CD14-positive monocyte (primary cell): ENCODE results near the gene TNPO3. TPM values are rescaled to one million over a fixed set of nuclear protein-coding genes. Genes with fewer than 3 reads are reported as not detected.

Experiments
- DNase-seq, 3 donors: peaks; one replicate each; pipeline ENCODE4 v3.0.0-alpha.2; 2011 to 2022
- H2AFZ ChIP-seq: 2 replicates; pipeline ENCODE4 v1.6.0; 2012; ENCODE audit warnings: mild to moderate bottlenecking, low read depth, low read length, inconsistent platforms; ENCODE audit not compliant: insufficient read depth, poor library complexity, severe bottlenecking
- H3K27ac ChIP-seq, 2 donors: 1 replicate in 1 of 2; 2 replicates in 1 of 2; pipeline ENCODE4 v1.5.1; 2012 to 2013; ENCODE audit warnings: low read length in 2 of 2, control low read depth in 1 of 2, inconsistent platforms in 1 of 2, low read depth in 1 of 2, mild to moderate bottlenecking in 1 of 2
- H3K27me3 ChIP-seq, 2 donors: one replicate each; pipeline versions ENCODE4 v1.6.0 to v1.6.1; 2011 to 2013; ENCODE audit warnings: low read length in 2 of 2; ENCODE audit not compliant: control insufficient read depth in 2 of 2, insufficient read depth in 2 of 2
- H3K36me3 ChIP-seq, 2 donors: replicated peaks in 1 of 2; 1 replicate in 1 of 2; 2 replicates in 1 of 2; pipeline versions ENCODE4 v1.5.1 to v1.6.1; 2012 to 2013; ENCODE audit warnings: low read length in 2 of 2, control low read depth in 1 of 2, inconsistent platforms in 1 of 2, mild to moderate bottlenecking in 1 of 2; ENCODE audit not compliant: insufficient read depth in 2 of 2, control insufficient read depth in 1 of 2
- H3K4me1 ChIP-seq, 2 donors: 1 replicate in 1 of 2; 2 replicates in 1 of 2; pipeline versions ENCODE4 v1.5.1 to v1.6.1; 2012 to 2013; ENCODE audit warnings: low read length in 2 of 2, control low read depth in 1 of 2, inconsistent platforms in 1 of 2, mild to moderate bottlenecking in 1 of 2, moderate library complexity in 1 of 2; ENCODE audit not compliant: insufficient read depth in 2 of 2, control insufficient read depth in 1 of 2
- H3K4me2 ChIP-seq: replicated peaks from 2 replicates; pipeline ENCODE3; 2012; ENCODE audit warnings: low read length, moderate library complexity, mild to moderate bottlenecking; ENCODE audit not compliant: poor library complexity, severe bottlenecking; ENCODE audit errors: extremely low read depth
- H3K4me3 ChIP-seq, 3 experiments: fragments of 200-600 bp in 1 of 3; sonication (generic) in 1 of 3; replicated peaks in 1 of 3; 1 replicate in 2 of 3; 2 replicates in 1 of 3; pipeline ENCODE4 v1.5.1; 2011 to 2013; ENCODE audit warnings: low read length in 3 of 3, mild to moderate bottlenecking in 3 of 3, control low read depth in 2 of 3, low read depth in 2 of 3, inconsistent platforms in 1 of 3, moderate library complexity in 1 of 3
- H3K79me2 ChIP-seq: 2 replicates; pipeline ENCODE4 v1.6.0; 2012; ENCODE audit warnings: mild to moderate bottlenecking, control low read depth, inconsistent platforms, low read length, moderate library complexity; ENCODE audit not compliant: insufficient read depth
- H3K9ac ChIP-seq: 2 replicates; pipeline ENCODE4 v1.6.0; 2017; ENCODE audit warnings: low read length, mild to moderate bottlenecking; ENCODE audit not compliant: insufficient read depth, poor library complexity, severe bottlenecking
- H3K9me3 ChIP-seq, 2 donors: replicated peaks in 1 of 2; 1 replicate in 1 of 2; 2 replicates in 1 of 2; pipeline versions ENCODE4 v1.5.1 to v1.6.1; 2012 to 2013; ENCODE audit warnings: low read length in 2 of 2, control low read depth in 1 of 2; ENCODE audit not compliant: control insufficient read depth in 1 of 2, insufficient read depth in 1 of 2
- H4K20me1 ChIP-seq: 2 replicates; pipeline ENCODE4 v1.6.0; 2012; ENCODE audit warnings: mild to moderate bottlenecking, low read length, control low read depth, moderate library complexity; ENCODE audit not compliant: insufficient read depth
- H3K27ac Mint-ChIP-seq, 7 donors: one replicate each; pipeline ENCODE4 v1.8.0; 2020; ENCODE audit warnings: mild to moderate bottlenecking in 7 of 7, mixed read lengths in 7 of 7, moderate library complexity in 6 of 7, inconsistent platforms in 2 of 7
- H3K27me3 Mint-ChIP-seq, 3 donors: one replicate each; pipeline ENCODE4 v1.8.0; 2021 to 2022; ENCODE audit warnings: low read depth in 3 of 3, mild to moderate bottlenecking in 3 of 3, mixed read lengths in 3 of 3, moderate library complexity in 3 of 3, inconsistent platforms in 1 of 3
- H3K36me3 Mint-ChIP-seq, 2 donors: one replicate each; pipeline ENCODE4 v1.8.0; 2020; ENCODE audit warnings: mixed read lengths in 2 of 2, inconsistent platforms in 1 of 2, mild to moderate bottlenecking in 1 of 2
- H3K4me1 Mint-ChIP-seq: one replicate; pipeline ENCODE4 v1.8.0; 2020; ENCODE audit warnings: mild to moderate bottlenecking, mixed read lengths
- H3K4me3 Mint-ChIP-seq, 2 donors: one replicate each; pipeline ENCODE4 v1.8.0; 2020; ENCODE audit warnings: mild to moderate bottlenecking in 2 of 2, mixed read lengths in 2 of 2, moderate library complexity in 1 of 2
- H3K9me3 Mint-ChIP-seq, 7 donors: one replicate each; pipeline ENCODE4 v1.8.0; 2020 to 2022; ENCODE audit warnings: mixed read lengths in 7 of 7, mild to moderate bottlenecking in 6 of 7, moderate library complexity in 6 of 7, inconsistent platforms in 2 of 7
- CTCF ChIP-seq: fragments of 200-600 bp; IDR thresholded peaks from one replicate; pipeline ENCODE4 v1.8.0; 2022; ENCODE audit warnings: antibody characterized with exemption, mild to moderate bottlenecking
- WGBS: methylation state at CpG from one replicate; pipeline ENCODE4 v1.1.5; 2013; ENCODE audit warnings: missing lambda C conversion rate; ENCODE audit not compliant: insufficient coverage; 5-methylcytosine and 5-hydroxymethylcytosine counted together
- intact Hi-C, 2 donors: fragments of 100-400 bp; cut with micrococcal nuclease; formaldehyde crosslinking; loops; one replicate each; pipeline versions ENCODE4 v1.15.0 to v1.15.1; 2023
- polyA plus RNA-seq, 3 donors: library from polyadenylated mRNA; depleted of rRNA in 1 of 3; unstranded in 2 of 3; stranded (reverse) in 1 of 3; fragments of 300-500 nt in 2 of 3; fragments of >200 nt in 1 of 3; fragmentation: Illumina TruSeq in 2 of 3; gene quantifications; 1 replicate in 2 of 3; 2 replicates in 1 of 3; pipeline ENCODE4 v1.2.3, GENCODE V29; 2012 to 2021

Gene TNPO3
- polyA plus RNA-seq, 3 donors: 17.0 to 23.8 (median 19.7) TPM

GRCh38 chr7:128954150-128954549 is 100.8 kb downstream of the TNPO3 start:
- intact Hi-C loops: no loop called here
- Mint-ChIP-seq H3K27me3 (peaks cover 0 to 1% (median 0%) of the 10 kb centered on the region in 3 donors), H3K4me1 (peaks cover 35% of the 10 kb centered on the region), H3K9me3 (no peaks in the 10 kb centered on the region), H3K4me3 (no peak overlapping the region), H3K27ac (peak overlapping the region in 2 of 7 donors; percentile 33 to 41), H3K36me3 (peaks cover 86 to 90% of the 10 kb centered on the region in 2 donors)
- no peak for TF ChIP-seq CTCF
- Histone ChIP-seq H3K36me3 (peaks cover 68 to 96% of the 10 kb centered on the region in 2 donors), H3K4me3 (no peak overlapping the region), H3K9ac (no peak overlapping the region), H3K4me1 (peaks cover 8 to 9% of the 10 kb centered on the region in 2 donors), H4K20me1 (peaks cover 40% of the 10 kb centered on the region), H3K27ac (peak overlapping the region in 1 of 2 donors; percentile 0), H3K9me3 (no peaks in the 10 kb centered on the region), H3K79me2 (peaks cover 15% of the 10 kb centered on the region), H2AFZ (no peak overlapping the region), H3K27me3 (no peaks in the 10 kb centered on the region), H3K4me2 (no peak overlapping the region)
- WGBS: no CpG with 5 or more reads among the region's 2 CpGs
- DNase-seq: no peak

- DNase-seq: no peak
- Mint-ChIP-seq H3K9me3 (no peaks in the 10 kb centered on the region), H3K4me3 (no peak overlapping the region), H3K4me1 (peaks cover 55% of the 10 kb centered on the region), H3K36me3 (peaks cover 83 to 91% of the 10 kb centered on the region in 2 donors), H3K27me3 (peaks cover 0 to 1% (median 0%) of the 10 kb centered on the region in 3 donors), H3K27ac (peak overlapping the region in 1 of 7 donors; percentile 59)
- H3K4me3 ChIP-seq: no peak overlapping the region
- H3K4me2 ChIP-seq: no peak overlapping the region
- H3K9me3 ChIP-seq: no peaks in the 10 kb centered on the region
- no peaks in the 10 kb centered on the region for H3K27me3 ChIP-seq
- H3K4me1 ChIP-seq: peaks cover 33 to 38% of the 10 kb centered on the region in 2 donors
- peak overlapping the region in 1 of 2 donors; percentile 38 for H3K27ac ChIP-seq
- H3K79me2 ChIP-seq: peaks cover 41% of the 10 kb centered on the region
- H3K36me3 ChIP-seq: peaks cover 82 to 96% of the 10 kb centered on the region in 2 donors
- H2AFZ ChIP-seq: no peak overlapping the region
- no peak for TF ChIP-seq CTCF
- intact Hi-C loops: no loop called here
- H4K20me1 ChIP-seq: peaks cover 69% of the 10 kb centered on the region
- 36% methylated on average over 2 of the region's 5 CpGs for WGBS
- no peak overlapping the region for H3K9ac ChIP-seq
Observed at GRCh38 chr7:128951296-128951695, 103.6 kb downstream of the TNPO3 start.
